ENCODE measurements around the gene MRPL14. TPM values are rescaled to one million over a fixed set of nuclear protein-coding genes. Genes with fewer than 3 reads are reported as not detected.

MRPL14 gene
- total and polyA plus RNA-seq, 2 experiments from 2014 or later = 62.6 to 191 TPM

DNA sequence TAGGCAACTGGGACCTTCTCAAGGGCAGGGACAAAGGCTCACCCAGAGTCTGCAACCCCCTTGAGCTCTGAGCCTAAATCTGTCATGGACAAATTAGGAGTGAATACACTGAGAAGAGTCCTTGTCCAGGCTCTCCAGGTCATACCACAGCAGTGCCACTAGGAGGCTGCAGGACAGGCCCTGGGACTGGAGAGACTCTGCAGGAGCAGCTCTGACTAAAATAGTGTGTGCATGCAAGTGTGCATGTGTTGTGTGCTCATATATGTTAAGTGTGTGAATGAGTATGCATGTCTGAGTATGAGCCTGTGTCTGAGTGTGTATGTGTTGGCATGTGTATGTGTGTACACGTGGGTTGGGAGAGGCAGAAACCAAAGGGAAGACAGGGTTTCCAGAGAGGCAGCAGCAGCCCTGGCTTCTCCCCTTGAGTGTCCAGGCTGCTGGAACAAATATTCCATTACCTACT, 27.1 kb downstream of the MRPL14 start:
- peak; percentile 53 for DNase-seq (ENCODE audit: low spot score)
- no peaks in the 10 kb centered on the region for H3F3A ChIP-seq (replicated peaks; ENCODE audit: low read depth)
- H3K27ac ChIP-seq (ENCODE audit: low read depth) = no peak overlapping the region

DNA sequence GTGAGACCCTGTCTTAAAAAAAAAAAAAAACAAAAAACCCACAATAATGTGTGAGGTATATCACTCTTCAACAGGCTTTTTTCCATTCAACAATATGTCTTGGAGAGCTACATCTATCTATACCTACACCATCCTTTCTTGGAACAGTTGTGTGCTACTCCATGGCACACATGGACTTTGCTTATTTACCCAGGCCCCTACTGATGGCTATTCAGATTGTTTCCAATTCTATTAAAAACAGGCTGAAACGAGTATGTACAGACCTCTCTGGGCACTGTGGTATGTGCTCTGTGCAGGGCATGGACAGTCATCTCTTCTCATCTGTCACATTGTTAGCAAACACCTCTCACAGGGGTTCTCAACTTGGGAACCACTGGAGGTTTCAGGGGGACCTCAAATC, 28.1 kb downstream of the MRPL14 start:
- Histone ChIP-seq H3K4me1 (ENCODE audit: insufficient read depth) (no peaks in the 10 kb centered on the region), H3K4me2 (no peak overlapping the region), H3K79me2 (replicated peaks; ENCODE audit: insufficient read depth) (no peaks in the 10 kb centered on the region), H3K36me3 (ENCODE audit: insufficient read depth) (no peaks in the 10 kb centered on the region), H4K20me1 (replicated peaks; ENCODE audit: insufficient read depth) (peaks cover 30% of the 10 kb centered on the region), H3F3A (replicated peaks; ENCODE audit: low read depth) (no peaks in the 10 kb centered on the region), H2AFZ (no peak overlapping the region), H3K27ac (ENCODE audit: low read depth) (no peak overlapping the region), H3K9me2 (ENCODE audit: insufficient read depth) (no peaks in the 10 kb centered on the region), H3K27me3 (ENCODE audit: insufficient read depth) (no peaks in the 10 kb centered on the region), H3K4me3 (no peak overlapping the region)
- H3K27ac Mint-ChIP-seq = no peak overlapping the region
- DNase-seq (ENCODE audit: low spot score) = no peak
- H3K9me3 Mint-ChIP-seq = no peaks in the 10 kb centered on the region; the same call in 2 of the 3 replicates
- peaks cover 27% of the 10 kb centered on the region for H3K4me1 Mint-ChIP-seq
- no peak for TF ChIP-seq EZH2 (IDR thresholded peaks at IDR 0.05; ENCODE audit: low read depth, unreplicated experiment)
- TF ChIP-seq ZNF331 (CRISPR knock-in tag; IDR thresholded peaks at IDR 0.05; ENCODE audit: low read depth) = no peak
- H3K27me3 Mint-ChIP-seq (ENCODE audit: insufficient read depth, low read depth, poor library complexity) = peaks cover 15% of the 10 kb centered on the region
- ATAC-seq = no peak
- peaks cover 15% of the 10 kb centered on the region for H3K36me3 Mint-ChIP-seq (ENCODE audit: low read depth)
- no peak overlapping the region for H3K4me3 Mint-ChIP-seq

More for the DNA sequence above, 27.1 kb downstream of the MRPL14 start:
- no peak overlapping the region for H3K4me2 ChIP-seq
- Mint-ChIP-seq H3K27me3 (ENCODE audit: insufficient read depth, low read depth, poor library complexity) (peaks cover 9% of the 10 kb centered on the region), H3K9me3 (no peaks in the 10 kb centered on the region), H3K36me3 (ENCODE audit: low read depth) (peaks cover 21% of the 10 kb centered on the region), H3K4me3 (no peak overlapping the region), H3K4me1 (peaks cover 27% of the 10 kb centered on the region), H3K27ac (no peak overlapping the region)
- H3K4me1 ChIP-seq (ENCODE audit: insufficient read depth) = no peaks in the 10 kb centered on the region
- H3K9me2 ChIP-seq (ENCODE audit: insufficient read depth) = no peaks in the 10 kb centered on the region
- no peaks in the 10 kb centered on the region for H3K79me2 ChIP-seq (replicated peaks; ENCODE audit: insufficient read depth)
- H3K27me3 ChIP-seq (ENCODE audit: insufficient read depth) = no peaks in the 10 kb centered on the region
- H2AFZ ChIP-seq = no peak overlapping the region
- no peak overlapping the region for H3K4me3 ChIP-seq
- no peaks in the 10 kb centered on the region for H3K36me3 ChIP-seq (ENCODE audit: insufficient read depth)
- peaks cover 36% of the 10 kb centered on the region for H4K20me1 ChIP-seq (replicated peaks; ENCODE audit: insufficient read depth)
- no peak for TF ChIP-seq ZNF114 (CRISPR knock-in tag; IDR thresholded peaks at IDR 0.05)
- TF ChIP-seq, protein P1, sequence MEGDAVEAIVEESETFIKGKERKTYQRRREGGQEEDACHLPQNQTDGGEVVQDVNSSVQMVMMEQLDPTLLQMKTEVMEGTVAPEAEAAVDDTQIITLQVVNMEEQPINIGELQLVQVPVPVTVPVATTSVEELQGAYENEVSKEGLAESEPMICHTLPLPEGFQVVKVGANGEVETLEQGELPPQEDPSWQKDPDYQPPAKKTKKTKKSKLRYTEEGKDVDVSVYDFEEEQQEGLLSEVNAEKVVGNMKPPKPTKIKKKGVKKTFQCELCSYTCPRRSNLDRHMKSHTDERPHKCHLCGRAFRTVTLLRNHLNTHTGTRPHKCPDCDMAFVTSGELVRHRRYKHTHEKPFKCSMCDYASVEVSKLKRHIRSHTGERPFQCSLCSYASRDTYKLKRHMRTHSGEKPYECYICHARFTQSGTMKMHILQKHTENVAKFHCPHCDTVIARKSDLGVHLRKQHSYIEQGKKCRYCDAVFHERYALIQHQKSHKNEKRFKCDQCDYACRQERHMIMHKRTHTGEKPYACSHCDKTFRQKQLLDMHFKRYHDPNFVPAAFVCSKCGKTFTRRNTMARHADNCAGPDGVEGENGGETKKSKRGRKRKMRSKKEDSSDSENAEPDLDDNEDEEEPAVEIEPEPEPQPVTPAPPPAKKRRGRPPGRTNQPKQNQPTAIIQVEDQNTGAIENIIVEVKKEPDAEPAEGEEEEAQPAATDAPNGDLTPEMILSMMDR (conservative IDR thresholded peaks at IDR 0.05; ENCODE audit: low read depth in 2 of 2) = peak; percentile 54 to 62
- ATAC-seq = peak; percentile 73

DNA sequence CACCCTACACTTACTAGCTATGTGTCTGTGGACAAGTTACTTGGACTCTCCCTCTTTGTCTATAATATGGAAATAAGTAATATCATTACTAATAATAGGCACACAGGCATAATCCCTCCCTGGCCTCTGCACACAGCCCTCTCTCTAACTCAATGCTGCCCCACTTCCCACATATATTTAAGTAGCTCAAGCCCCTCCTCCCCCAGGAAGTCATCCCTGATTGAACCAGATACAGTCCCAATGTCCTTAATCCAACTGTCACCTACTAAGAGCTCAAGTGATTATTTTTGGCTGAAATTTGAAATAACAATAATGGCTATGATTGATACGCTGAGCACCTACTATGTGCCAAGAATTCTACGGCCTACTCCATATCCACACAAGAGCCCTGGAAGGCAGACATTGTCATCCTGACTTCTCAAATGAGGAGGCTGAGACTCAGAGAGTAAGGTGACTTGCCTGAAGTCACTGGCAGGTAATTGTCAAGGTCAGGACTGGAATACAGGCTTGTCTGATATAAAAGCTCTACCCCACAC, 29.4 kb downstream of the MRPL14 start:
- no peaks in the 10 kb centered on the region for H3K9me2 ChIP-seq (ENCODE audit: insufficient read depth)
- Mint-ChIP-seq H3K9me3 (no peaks in the 10 kb centered on the region; the same call in 2 of the 3 replicates), H3K36me3 (ENCODE audit: low read depth) (peaks cover 9% of the 10 kb centered on the region; the same call in 2 of the 3 replicates), H3K4me3 (no peak overlapping the region), H3K4me1 (peaks cover 17% of the 10 kb centered on the region), H3K27ac (no peak overlapping the region), H3K27me3 (ENCODE audit: insufficient read depth, low read depth, poor library complexity) (peaks cover 15% of the 10 kb centered on the region)
- H3K79me2 ChIP-seq (replicated peaks; ENCODE audit: insufficient read depth) = no peaks in the 10 kb centered on the region
- peaks cover 19% of the 10 kb centered on the region; the same call in 1 of the 2 replicates for H4K20me1 ChIP-seq (replicated peaks; ENCODE audit: insufficient read depth)
- H3K4me2 ChIP-seq = no peak overlapping the region
- DNase-seq (ENCODE audit: low spot score) (no peak), ATAC-seq (no peak)
- no peaks in the 10 kb centered on the region for H3F3A ChIP-seq (replicated peaks; ENCODE audit: low read depth)
- H3K27me3 ChIP-seq (ENCODE audit: insufficient read depth) = no peaks in the 10 kb centered on the region
- no peaks in the 10 kb centered on the region for H3K36me3 ChIP-seq (ENCODE audit: insufficient read depth)
- H2AFZ ChIP-seq = no peak overlapping the region
- H3K4me1 ChIP-seq (ENCODE audit: insufficient read depth) = no peaks in the 10 kb centered on the region
- H3K27ac ChIP-seq (ENCODE audit: low read depth) = no peak overlapping the region
- H3K4me3 ChIP-seq = no peak overlapping the region
- TF ChIP-seq JUNB (IDR thresholded peaks at IDR 0.05; ENCODE audit: unreplicated experiment) = no peak
- no peak for TF ChIP-seq ZNF114 (CRISPR knock-in tag; IDR thresholded peaks at IDR 0.05)
- TF ChIP-seq, protein P2, sequence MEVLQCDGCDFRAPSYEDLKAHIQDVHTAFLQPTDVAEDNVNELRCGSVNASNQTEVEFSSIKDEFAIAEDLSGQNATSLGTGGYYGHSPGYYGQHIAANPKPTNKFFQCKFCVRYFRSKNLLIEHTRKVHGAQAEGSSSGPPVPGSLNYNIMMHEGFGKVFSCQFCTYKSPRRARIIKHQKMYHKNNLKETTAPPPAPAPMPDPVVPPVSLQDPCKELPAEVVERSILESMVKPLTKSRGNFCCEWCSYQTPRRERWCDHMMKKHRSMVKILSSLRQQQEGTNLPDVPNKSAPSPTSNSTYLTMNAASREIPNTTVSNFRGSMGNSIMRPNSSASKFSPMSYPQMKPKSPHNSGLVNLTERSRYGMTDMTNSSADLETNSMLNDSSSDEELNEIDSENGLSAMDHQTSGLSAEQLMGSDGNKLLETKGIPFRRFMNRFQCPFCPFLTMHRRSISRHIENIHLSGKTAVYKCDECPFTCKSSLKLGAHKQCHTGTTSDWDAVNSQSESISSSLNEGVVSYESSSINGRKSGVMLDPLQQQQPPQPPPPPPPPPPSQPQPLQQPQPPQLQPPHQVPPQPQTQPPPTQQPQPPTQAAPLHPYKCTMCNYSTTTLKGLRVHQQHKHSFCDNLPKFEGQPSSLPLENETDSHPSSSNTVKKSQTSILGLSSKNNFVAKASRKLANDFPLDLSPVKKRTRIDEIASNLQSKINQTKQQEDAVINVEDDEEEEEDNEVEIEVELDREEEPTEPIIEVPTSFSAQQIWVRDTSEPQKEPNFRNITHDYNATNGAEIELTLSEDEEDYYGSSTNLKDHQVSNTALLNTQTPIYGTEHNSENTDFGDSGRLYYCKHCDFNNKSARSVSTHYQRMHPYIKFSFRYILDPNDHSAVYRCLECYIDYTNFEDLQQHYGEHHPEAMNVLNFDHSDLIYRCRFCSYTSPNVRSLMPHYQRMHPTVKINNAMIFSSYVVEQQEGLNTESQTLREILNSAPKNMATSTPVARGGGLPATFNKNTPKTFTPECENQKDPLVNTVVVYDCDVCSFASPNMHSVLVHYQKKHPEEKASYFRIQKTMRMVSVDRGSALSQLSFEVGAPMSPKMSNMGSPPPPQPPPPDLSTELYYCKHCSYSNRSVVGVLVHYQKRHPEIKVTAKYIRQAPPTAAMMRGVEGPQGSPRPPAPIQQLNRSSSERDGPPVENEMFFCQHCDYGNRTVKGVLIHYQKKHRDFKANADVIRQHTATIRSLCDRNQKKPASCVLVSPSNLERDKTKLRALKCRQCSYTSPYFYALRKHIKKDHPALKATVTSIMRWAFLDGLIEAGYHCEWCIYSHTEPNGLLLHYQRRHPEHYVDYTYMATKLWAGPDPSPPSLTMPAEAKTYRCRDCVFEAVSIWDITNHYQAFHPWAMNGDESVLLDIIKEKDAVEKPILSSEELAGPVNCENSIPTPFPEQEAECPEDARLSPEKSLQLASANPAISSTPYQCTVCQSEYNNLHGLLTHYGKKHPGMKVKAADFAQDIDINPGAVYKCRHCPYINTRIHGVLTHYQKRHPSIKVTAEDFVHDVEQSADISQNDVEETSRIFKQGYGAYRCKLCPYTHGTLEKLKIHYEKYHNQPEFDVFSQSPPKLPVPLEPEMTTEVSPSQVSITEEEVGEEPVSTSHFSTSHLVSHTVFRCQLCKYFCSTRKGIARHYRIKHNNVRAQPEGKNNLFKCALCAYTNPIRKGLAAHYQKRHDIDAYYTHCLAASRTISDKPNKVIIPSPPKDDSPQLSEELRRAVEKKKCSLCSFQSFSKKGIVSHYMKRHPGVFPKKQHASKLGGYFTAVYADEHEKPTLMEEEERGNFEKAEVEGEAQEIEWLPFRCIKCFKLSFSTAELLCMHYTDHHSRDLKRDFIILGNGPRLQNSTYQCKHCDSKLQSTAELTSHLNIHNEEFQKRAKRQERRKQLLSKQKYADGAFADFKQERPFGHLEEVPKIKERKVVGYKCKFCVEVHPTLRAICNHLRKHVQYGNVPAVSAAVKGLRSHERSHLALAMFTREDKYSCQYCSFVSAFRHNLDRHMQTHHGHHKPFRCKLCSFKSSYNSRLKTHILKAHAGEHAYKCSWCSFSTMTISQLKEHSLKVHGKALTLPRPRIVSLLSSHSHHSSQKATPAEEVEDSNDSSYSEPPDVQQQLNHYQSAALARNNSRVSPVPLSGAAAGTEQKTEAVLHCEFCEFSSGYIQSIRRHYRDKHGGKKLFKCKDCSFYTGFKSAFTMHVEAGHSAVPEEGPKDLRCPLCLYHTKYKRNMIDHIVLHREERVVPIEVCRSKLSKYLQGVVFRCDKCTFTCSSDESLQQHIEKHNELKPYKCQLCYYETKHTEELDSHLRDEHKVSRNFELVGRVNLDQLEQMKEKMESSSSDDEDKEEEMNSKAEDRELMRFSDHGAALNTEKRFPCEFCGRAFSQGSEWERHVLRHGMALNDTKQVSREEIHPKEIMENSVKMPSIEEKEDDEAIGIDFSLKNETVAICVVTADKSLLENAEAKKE (CRISPR knock-in tag; IDR thresholded peaks at IDR 0.05) = no peak

All from GM23338 (cell line).